Neural crest cell (in vitro differentiated cells): Measurements from ENCODE around the gene EMX1. TPM values are rescaled to one million over a fixed set of nuclear protein-coding genes. Genes with fewer than 3 reads are reported as not detected.

ENCODE experiments used
- DNase-seq: peaks from one replicate; pipeline ENCODE4 v3.0.0; 2021; ENCODE audit warnings: low read depth, mixed read lengths, low spot score
- H3K27ac Mint-ChIP-seq: one replicate; pipeline ENCODE4 v1.8.0; 2021; ENCODE audit warnings: mild to moderate bottlenecking, mixed read lengths; ENCODE audit not compliant: unreplicated experiment
- H3K27me3 Mint-ChIP-seq: 2 replicates; pipeline ENCODE4 v1.8.0; 2021; ENCODE audit warnings: low read depth, mild to moderate bottlenecking, mixed read lengths
- H3K36me3 Mint-ChIP-seq: 2 replicates; pipeline ENCODE4 v1.8.0; 2021; ENCODE audit warnings: low read depth, mild to moderate bottlenecking, mixed read lengths
- H3K4me1 Mint-ChIP-seq: 2 replicates; pipeline ENCODE4 v1.8.0; 2021; ENCODE audit warnings: mixed read lengths
- H3K4me3 Mint-ChIP-seq: one replicate; pipeline ENCODE4 v1.8.0; 2021; ENCODE audit warnings: mild to moderate bottlenecking, mixed read lengths
- H3K9me3 Mint-ChIP-seq: 2 replicates; pipeline ENCODE4 v1.8.0; 2021; ENCODE audit warnings: mixed read lengths
- total RNA-seq: library from RNA; stranded (reverse); gene quantifications from 2 replicates; pipeline ENCODE4 v1.2.1, GENCODE V29; 2021
- TF ChIP-seq, protein P1 (sequence below): fragments of 200-600 bp; sonication (generic); conservative IDR thresholded peaks from 2 replicates; pipeline ENCODE4 v1.5.0; 2021; ENCODE audit warnings: antibody characterized with exemption, mild to moderate bottlenecking

Gene EMX1
- total RNA-seq, 1 donor from 2014 or later = not detected

DNA sequence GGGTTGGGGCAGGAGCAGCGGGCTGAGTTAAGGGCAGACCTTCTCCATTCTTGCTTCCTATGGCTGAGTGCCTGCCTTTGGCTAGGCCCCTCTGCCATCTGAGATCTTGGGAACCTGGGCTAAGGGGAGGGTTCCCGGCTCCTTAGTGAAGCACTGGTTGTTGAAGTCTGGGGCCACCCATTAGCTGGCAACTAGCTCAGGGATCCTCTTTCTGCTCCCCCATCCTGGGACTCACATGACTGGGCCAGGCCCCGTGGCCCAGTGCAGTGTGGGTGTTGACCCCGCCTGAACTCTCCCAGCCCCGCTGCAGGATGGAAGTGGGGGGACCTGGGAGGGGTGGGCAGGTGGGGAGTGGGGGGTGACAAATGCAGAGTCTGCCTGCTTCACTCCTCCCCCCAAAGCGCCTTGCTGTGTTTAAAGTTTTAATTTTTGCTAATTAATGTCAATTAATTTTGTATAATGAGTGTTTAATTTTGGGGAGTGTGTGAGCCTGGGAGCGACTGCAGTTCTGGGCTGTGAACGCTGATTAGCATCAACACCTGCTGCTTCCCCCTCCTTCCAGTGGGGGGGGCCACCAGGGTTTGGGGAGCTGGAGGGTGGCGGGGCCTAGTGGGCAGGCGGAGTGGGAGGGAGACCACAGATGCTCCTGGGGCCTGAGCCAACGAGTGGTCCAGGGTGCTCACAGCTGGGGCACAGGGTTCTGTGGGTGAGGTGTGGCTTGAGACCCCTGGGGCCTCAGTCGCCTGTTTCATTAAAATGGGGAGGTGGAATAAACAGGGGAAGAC, 55.2 kb downstream of the EMX1 start:
- no peak for DNase-seq
- TF ChIP-seq, protein P1, sequence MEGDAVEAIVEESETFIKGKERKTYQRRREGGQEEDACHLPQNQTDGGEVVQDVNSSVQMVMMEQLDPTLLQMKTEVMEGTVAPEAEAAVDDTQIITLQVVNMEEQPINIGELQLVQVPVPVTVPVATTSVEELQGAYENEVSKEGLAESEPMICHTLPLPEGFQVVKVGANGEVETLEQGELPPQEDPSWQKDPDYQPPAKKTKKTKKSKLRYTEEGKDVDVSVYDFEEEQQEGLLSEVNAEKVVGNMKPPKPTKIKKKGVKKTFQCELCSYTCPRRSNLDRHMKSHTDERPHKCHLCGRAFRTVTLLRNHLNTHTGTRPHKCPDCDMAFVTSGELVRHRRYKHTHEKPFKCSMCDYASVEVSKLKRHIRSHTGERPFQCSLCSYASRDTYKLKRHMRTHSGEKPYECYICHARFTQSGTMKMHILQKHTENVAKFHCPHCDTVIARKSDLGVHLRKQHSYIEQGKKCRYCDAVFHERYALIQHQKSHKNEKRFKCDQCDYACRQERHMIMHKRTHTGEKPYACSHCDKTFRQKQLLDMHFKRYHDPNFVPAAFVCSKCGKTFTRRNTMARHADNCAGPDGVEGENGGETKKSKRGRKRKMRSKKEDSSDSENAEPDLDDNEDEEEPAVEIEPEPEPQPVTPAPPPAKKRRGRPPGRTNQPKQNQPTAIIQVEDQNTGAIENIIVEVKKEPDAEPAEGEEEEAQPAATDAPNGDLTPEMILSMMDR = no peak
- Mint-ChIP-seq H3K4me3 (no peak overlapping the region), H3K9me3 (no peaks in the 10 kb centered on the region), H3K4me1 (no peaks in the 10 kb centered on the region), H3K36me3 (no peaks in the 10 kb centered on the region), H3K27ac (no peak overlapping the region), H3K27me3 (no peaks in the 10 kb centered on the region)

DNA sequence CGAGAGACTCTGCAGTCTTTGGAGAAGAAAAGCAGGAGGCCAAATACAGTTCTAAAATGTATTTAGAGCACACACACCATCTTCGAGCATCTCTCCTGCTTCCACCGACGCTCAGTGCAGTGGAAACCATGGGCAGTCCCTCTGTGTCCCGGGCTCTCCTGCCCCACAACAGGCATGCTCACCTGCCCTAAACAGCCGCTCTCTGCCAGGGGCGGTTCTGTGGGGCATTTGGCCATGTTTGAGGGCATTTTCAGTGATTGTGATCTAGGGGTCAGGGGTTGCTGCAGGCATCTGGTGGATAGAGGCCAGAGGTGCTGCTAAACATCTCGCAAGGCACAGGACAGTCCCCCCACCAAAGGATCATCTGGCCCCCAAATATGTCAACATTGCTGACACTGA, 55.8 kb downstream of the EMX1 start:
- H3K4me1 Mint-ChIP-seq = no peaks in the 10 kb centered on the region
- no peaks in the 10 kb centered on the region for H3K27me3 Mint-ChIP-seq
- no peaks in the 10 kb centered on the region for H3K36me3 Mint-ChIP-seq
- TF ChIP-seq, protein P1 = no peak
- H3K4me3 Mint-ChIP-seq = no peak overlapping the region
- DNase-seq = no peak
- H3K9me3 Mint-ChIP-seq = no peaks in the 10 kb centered on the region
- no peak overlapping the region for H3K27ac Mint-ChIP-seq

DNA sequence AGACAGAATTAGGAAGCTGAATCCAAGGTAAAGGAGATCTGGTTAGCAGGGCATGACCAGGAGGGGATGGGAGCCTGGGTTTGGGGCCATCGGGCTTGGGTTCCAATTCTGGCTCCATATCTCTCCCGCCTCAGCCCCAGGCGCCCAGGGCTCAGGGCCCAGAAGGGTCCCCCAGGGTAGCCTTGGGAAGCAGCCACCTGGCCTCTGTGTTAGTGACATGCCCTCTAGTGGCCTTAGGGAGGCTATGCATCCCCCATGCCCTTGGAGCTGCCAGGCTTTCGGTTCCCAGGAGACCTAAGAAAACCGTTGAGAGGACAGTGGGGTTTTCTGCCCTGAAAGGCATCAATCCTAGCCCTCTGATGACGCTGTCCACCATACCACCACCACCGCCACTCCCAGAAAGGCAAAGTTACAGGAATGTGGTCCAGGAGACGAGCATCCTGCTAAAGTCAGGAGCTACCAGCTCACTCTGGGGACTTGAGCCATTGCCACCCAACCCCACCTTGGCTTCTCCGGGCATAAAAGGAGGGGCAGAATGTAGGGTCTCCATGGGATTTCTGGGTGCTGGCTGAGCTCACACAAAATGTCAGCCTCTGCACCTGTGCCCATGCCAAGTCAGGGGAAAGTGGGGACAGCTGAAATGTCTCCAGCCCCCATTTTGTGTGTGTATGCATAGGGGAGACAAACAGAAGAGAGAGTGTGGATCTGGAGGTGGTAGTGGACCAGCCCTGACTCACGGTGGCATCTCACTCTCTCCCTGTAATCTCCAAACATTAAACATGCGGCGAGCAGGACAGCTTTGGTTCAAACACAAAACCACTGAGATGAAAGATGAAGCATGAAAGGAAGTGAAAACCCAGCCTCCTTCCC, 56.5 kb downstream of the EMX1 start:
- Mint-ChIP-seq H3K27ac (no peak overlapping the region), H3K27me3 (no peaks in the 10 kb centered on the region), H3K9me3 (no peaks in the 10 kb centered on the region), H3K4me3 (no peak overlapping the region), H3K4me1 (no peaks in the 10 kb centered on the region), H3K36me3 (no peaks in the 10 kb centered on the region)
- TF ChIP-seq, protein P1 = peak; percentile 80
- DNase-seq = peak; percentile 36

DNA sequence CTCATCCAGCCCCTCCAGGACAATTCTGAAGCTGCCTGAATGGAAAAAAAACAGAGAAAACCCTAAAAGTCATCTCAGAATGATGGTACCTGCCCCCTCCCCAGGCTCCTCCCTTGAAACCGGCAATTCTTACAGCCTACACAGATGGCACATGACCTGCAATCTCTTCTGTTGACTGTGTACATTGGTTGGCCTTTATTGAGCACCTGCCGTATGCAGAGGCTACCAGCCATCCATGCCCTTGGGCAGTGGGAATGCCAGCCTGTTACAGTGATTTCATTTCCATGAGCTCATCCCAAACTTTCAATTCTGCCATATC, 57.1 kb downstream of the EMX1 start:
- Mint-ChIP-seq H3K9me3 (no peaks in the 10 kb centered on the region), H3K36me3 (no peaks in the 10 kb centered on the region), H3K4me1 (no peaks in the 10 kb centered on the region), H3K27me3 (no peaks in the 10 kb centered on the region), H3K4me3 (no peak overlapping the region), H3K27ac (no peak overlapping the region)
- TF ChIP-seq, protein P1 = no peak
- DNase-seq = no peak

DNA sequence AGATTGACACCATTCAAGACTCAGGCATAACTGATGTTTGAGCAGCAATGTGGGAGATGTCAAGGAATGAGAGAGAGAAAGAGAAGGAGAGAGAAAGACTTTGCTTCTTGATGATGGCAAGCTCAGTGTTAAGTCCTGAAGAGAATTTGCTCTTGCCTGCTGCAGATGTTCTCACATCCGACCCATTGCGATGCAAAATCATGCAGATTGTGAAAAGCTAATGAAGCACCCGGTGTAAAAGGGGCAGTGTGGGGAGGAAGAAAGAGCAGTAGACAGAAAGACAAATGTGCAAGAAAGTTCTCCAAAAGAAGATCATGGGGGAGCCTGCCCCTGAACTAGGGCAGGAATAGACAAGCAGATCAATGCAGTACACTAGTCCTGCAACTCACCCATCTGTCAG, 57.7 kb downstream of the EMX1 start:
- TF ChIP-seq, protein P1 = no peak
- DNase-seq = no peak
- Mint-ChIP-seq H3K4me3 (no peak overlapping the region), H3K36me3 (no peaks in the 10 kb centered on the region), H3K27me3 (no peaks in the 10 kb centered on the region), H3K4me1 (no peaks in the 10 kb centered on the region), H3K9me3 (no peaks in the 10 kb centered on the region), H3K27ac (no peak overlapping the region)
